ENCODE results near the gene FBXO2.

FBXO2 gene

DNA sequence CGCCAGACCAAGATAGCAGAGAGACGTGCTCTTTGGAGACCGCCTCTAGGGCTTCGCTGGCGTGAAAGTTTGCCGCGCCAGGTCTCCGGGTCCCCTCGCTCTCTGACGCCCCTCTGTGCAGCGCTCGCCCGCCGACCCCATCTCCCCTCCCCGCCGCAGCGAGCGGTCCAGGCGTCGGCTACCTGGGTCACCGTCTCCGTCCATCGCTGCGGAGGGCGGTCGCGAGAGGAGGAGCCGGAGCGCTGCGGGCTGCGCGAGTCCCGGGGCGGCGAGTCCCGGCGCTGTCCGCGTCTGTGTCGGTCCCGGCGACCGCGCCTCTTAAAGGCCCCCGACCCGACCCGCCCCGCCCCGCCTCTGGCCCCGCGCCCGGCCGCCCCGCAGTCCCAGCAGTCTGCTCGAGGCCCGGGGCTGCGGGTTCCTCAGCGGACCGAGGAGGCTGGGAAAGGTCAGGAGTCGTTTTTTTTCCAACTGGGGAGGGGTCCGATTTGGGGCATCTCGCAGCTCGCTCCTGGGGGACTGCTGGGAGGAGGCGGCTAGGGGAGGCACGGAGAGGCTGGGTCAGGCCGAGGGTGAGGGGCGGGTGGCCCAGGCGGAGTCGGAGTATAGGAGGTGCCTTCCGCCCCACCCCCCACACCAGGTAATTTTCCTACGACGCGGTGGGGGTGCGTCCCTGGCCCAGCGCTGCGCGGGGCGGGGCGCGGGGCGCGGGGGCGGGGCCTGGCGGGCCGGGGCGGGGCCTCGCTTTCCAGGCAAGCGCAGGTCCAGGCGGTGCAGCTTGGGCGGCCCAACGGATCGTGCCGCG lies at the start of gene FBXO2, which contains the start of gene FBXO44:
FBXO2 (minus strand) TSS at position 293 of the 802 bp plus-strand sequence; CDS start at position 204, 89 bp downstream.
FBXO44 (plus strand) TSS at position 741 of the 802 bp plus-strand sequence. CDS start 959 bp downstream, outside the sequence.
- DNase-seq: no peak
- Histone ChIP-seq H3K27me3 (peaks cover 0 to 15% of the 10 kb centered on the region in 2 donors), H3K4me3 (peak within 1 kb of the TSS; percentile 61 to 73), H3K4me1 (peaks cover 0 to 43% (median 30%) of the 10 kb centered on the region in 4 donors), H3K36me3 (peaks cover 0 to 12% (median 0%) of the 10 kb centered on the region in 3 donors), H3K9me3 (no peaks in the 10 kb centered on the region), H3K27ac (peak within 1 kb of the TSS; percentile 50 to 54)
- TF ChIP-seq CTCF (IDR thresholded peaks at IDR 0.05): no peak
- intact Hi-C loops (cut with DNase I; ENCODE audit: low total_unique reads): loop anchor here (10.0 kb wide), 1 partner anchor 150 kb away; the partner anchor contains the start of genes CLCN6 and MTHFR

DNA sequence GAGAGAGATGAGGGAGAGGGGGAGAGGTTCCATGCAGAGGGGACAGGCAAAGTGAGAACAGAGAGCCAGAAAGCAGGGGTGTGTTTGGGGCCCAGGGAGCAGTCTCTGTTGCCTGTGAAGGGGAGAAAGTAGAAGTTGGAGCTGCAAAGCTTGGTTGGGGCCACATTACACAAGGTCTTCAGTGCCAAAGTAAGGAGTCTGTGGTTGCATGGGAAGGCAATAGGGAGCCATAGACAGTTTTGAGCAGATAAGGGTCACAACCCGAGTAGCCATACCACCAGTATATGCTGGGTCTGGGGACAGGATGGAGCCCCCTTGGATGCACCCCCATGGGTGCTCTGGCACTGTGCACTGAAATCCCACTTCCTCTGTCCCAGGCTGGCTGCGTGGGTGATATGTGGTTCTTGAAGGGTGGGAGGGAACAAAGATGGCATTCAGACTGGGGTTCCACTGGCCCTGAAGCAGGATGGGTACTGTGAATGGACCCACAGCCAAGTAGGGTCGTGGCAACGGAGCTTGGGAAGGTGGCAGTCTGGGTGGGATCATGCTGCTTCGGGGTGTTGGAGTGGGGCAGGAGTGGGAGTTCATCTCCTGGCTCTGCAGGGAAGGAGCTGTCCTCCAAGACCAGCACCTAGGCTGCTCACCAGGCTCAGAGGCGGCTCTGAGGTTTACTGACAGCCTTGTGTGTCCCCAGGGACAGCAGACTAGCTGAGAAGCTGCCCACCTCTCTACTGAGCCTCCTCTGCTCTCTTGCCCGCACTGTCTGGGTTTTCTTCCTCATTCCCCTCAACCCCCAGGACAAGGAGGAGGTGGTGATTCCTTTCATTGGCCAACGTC lies 49.3 kb upstream of the FBXO2 start:
- H3K27ac ChIP-seq: no peak overlapping the region
- peaks cover 0 to 88% of the 10 kb centered on the region in 2 donors for H3K27me3 ChIP-seq

DNA sequence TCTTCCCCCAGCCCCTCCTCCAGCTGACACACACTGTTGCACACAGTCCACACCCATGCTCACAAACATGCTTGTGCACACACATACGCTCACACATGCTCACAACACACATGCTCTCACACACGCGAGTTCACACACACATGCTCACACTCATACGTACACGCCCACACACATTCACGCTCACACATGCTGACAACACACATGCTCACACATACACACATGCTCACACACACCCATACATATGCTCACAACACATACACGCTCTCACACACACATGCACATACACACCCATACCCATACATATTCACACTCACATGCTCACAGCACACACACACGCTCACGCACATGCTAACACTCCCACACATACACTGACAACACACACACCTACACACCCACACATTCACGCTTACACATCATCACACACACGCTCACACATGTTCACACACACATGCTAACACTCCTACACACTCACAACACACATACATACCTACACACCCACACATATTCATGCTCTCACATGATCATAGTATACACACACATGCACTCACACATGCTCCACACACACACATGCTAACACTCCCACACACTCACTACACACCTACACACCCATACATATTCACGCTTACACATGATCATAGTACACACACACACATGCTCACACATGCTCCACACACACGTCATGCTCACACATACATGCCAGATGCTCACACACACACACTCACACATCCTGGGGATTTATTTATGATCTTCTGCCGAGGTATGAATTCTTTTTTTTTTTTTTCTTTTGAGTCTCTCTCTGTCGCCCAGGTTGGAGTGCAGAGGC lies 48.0 kb upstream of the FBXO2 start:
- H3K9me3 ChIP-seq: no peaks in the 10 kb centered on the region
- peaks cover 0 to 15% (median 12%) of the 10 kb centered on the region in 4 donors for H3K4me1 ChIP-seq
- H3K4me3 ChIP-seq: no peak overlapping the region
- intact Hi-C loops (cut with DNase I; ENCODE audit: low total_unique reads): no loop called here
- H3K27me3 ChIP-seq: peaks cover 0 to 91% of the 10 kb centered on the region in 2 donors
- no peaks in the 10 kb centered on the region for H3K36me3 ChIP-seq
- no peak for DNase-seq
- no peak for TF ChIP-seq CTCF (IDR thresholded peaks at IDR 0.05)
- no peak overlapping the region for H3K27ac ChIP-seq

More for the DNA sequence above, 49.3 kb upstream of the FBXO2 start:
- Histone ChIP-seq H3K4me3 (no peak overlapping the region), H3K9me3 (no peaks in the 10 kb centered on the region), H3K4me1 (peaks cover 0 to 25% (median 16%) of the 10 kb centered on the region in 4 donors), H3K36me3 (no peaks in the 10 kb centered on the region)
- intact Hi-C loops (cut with DNase I; ENCODE audit: low total_unique reads): no loop called here
- no peak for DNase-seq
- TF ChIP-seq CTCF (IDR thresholded peaks at IDR 0.05): no peak

GRCh38 chr1:11701551-11701961 lies 47.3 kb upstream of the FBXO2 start:
- Histone ChIP-seq H3K4me1 (peaks cover 0 to 15% (median 12%) of the 10 kb centered on the region in 4 donors), H3K9me3 (no peaks in the 10 kb centered on the region), H3K36me3 (no peaks in the 10 kb centered on the region), H3K27me3 (peaks cover 0 to 94% of the 10 kb centered on the region in 2 donors), H3K4me3 (no peak overlapping the region), H3K27ac (no peak overlapping the region)
- no peak for TF ChIP-seq CTCF (IDR thresholded peaks at IDR 0.05)
- intact Hi-C loops (cut with DNase I; ENCODE audit: low total_unique reads): no loop called here
- DNase-seq: no peak
